Erythroblast (primary cell): ENCODE data around the gene AVP.

Experiments used
- DNase-seq, 2 experiments: peaks; one replicate each; lab custom pipeline; 2025; lab: John Stamatoyannopoulos, UW
- GATA1 ChIP-seq: IDR thresholded peaks from 2 replicates; pipeline ENCODE4 v1.6.1; 2011; ENCODE audit warnings: low read depth, mild to moderate bottlenecking, control low read depth, low read length, moderate library complexity
- POLR2A ChIP-seq: IDR thresholded peaks from 2 replicates; pipeline ENCODE4 v1.6.1; 2011; ENCODE audit warnings: mild to moderate bottlenecking, low read length

AVP gene

DNA sequence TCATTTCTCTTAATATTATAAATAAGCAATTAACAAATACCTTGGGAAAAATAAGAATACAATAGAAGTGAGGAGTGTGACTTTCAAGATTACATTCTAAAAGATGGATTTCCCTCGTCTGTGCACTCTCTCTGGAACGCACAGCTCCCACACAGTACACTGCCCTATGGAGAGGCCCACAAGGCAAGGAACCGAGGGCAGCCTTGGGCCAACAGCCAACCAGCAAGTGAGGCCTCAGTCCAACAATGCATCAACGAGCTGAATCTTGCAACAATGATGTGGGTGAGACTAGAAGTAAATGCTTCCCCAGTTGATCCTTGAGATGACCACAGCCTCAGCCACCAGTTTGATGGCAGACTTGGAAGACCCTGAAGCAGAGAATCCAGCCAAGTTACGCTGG, 34.5 kb upstream of the AVP start:
- DNase-seq = no peak
- TF ChIP-seq POLR2A (no peak), GATA1 (no peak)

DNA sequence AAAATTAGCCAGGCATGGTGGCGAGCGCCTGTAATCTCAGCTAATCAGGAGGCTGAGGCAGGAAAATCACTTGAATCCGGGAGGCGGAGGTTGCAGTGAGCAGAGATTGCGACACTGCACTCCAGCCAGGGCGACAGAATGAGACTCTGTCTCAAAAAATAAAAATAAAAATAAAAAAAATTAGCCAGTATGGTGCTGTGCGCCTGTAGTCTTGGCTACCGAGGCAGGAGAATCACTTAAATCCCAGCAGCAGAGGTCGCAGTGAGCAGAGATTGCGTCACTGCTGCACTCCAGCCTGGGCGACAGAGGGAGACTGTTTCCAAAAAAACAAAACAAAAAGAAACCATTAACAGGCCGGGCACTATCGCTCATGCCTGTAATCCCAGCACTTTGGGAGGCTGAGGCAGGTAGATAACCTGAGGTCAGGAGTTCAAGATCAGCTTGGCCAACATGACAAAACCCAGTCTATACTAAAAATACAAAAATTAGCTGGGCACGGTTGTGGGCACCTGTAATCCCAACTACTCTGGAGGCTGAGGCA, 33.4 kb upstream of the AVP start:
- DNase-seq = peak; percentile 60 to 65

DNA sequence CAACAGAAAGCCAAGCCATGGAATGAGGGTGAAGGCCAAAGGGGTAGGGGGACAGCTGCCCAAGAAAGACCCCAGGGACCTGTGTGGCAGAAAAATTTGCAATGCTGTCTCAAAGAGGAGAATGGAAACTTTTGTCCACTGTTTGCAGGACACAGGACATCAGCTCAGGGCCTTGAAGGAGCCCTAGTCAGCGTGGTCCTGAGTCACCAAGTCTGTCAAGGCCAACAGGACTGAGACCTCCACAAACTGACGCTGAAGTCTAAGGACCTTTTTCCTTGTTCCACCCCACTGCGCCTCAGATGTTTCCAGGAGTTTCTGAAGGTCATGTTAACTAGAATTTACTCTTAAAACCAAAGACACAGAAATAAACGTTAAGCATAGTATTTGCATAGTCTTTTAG, 31.8 kb upstream of the AVP start:
- TF ChIP-seq POLR2A (no peak), GATA1 (no peak)
- DNase-seq = no peak

DNA sequence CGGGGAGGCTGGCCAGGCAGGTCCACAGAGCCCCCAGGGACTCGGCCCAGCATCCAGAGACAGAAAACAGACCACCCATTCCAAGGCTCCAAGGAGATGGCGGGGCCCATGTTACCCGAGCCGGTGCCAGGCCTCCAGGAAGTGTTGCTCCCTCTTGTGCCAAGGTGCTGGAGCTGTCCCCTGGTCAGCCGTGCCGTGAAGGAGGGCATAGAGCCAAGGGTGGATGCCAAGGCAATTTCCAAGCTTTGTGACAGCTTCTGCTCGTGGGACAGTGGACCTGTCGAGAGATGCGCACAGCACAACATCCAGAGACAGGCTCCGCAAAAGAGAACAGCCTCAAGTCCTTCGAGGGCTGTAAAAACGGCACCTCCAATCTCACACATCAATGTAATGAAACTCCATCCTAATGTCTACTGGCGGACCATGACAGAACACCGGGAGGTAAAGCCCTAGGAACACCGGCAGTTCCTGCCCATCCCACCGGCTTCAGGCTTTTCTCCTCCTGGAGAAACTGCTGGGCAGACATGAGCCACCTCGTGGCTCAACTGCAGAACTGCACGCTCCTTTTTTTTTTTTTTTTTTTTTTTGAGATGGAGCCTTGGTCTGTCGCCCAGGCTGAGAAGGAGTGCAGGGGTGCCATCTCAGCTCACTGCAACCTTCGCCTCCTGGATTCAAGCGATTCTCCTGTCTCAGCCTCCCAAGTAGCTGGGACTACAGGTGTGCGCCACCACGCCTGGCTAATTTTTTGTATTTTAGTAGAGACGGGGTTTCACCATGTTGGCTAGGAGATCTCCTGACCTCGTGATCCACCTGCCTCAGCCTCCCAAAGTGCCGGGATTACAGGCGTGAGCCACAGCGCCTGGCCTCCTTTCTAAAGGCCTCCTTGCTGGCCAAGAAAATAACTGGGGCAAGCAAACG, 30.9 kb upstream of the AVP start:
- TF ChIP-seq POLR2A = no peak
- TF ChIP-seq GATA1 = no peak
- peak; percentile 42 to 63 for DNase-seq

DNA sequence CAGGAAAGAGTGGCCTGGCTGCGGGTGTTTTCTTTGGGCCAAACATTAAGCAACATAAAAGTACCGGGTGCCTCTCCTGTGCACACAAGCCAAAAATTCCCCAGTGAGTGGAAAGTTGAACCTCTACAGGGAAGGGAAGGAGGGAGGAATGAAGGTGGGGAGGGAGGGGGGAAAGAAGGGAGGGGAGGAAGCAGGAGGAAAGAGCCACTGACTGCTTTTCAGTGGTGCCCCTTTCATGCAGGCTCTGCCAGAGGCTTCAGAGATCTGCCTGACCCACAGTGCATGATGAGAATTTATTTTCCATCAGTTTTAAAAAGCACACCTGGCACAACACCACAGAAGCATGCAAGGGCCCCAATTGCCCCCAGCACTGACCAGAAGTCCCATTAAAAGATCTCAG, 27.5 kb upstream of the AVP start:
- DNase-seq = no peak
- TF ChIP-seq GATA1 = no peak
- no peak for TF ChIP-seq POLR2A

DNA sequence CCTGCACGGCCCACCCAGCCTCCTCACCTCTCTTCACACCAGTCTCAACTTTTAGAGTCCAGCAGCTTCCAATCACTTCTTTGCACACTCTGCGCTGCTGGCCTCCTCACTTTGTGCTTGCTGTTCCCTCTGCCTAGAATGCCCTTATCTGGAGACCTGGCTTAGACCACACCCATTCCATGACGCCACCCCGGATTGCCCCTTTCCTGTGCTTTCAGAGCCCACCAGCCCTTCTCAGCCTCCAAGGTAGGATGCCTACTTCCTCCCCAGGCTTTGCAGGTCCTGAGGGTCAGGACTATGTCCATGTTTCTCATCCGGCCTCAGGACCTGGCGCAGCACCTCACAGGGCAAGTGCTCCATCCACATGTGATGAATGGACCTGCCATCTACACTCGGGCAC, 27.0 kb upstream of the AVP start:
- TF ChIP-seq POLR2A (no peak), GATA1 (no peak)
- no peak for DNase-seq

DNA sequence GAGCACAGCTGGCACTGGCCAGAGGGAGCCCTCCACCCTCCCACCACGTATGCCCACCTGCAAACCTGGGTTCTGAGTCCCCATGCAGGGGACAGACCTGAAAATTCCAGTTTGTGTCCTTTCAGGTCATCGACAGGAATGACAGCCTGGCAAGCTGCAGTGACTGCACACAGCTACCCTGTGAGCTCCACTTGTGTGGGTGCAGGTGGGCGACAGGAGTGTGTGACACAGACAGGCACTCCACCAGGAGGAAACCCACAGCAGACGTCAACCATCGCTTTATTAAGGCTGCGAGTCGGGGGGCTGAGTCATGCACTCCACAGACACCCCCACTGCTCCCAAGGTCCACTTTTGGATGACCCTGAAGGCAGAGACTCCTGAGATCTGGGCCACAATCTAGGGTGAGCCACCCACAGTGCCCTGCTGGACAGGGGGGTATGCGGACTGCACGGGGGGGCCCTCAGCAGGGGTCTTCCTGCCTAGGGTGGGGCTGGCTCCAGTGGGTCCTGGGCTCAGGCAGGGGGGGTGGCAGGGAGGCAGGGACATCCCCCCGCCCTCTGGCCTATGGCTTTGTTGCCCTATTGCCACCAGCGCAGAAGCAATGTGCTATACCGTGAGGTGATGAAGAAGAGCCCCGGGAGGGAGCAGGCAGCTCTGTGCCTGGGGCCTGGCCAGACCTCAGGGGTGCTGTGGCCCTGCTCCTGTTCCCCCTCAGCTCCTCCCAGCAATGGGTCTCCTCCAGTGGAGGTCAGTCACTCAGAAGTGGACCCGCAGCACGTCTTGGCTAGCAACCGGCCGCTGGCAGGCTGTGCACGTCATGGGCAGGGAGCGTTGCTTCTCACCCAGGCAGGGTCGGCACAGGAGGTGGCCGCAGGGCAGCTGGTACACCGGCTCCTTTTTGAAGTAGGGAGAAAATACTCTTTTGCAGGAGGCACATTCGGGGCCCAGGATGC, 25.1 kb upstream of the AVP start:
- TF ChIP-seq GATA1 (no peak), POLR2A (no peak)

DNA sequence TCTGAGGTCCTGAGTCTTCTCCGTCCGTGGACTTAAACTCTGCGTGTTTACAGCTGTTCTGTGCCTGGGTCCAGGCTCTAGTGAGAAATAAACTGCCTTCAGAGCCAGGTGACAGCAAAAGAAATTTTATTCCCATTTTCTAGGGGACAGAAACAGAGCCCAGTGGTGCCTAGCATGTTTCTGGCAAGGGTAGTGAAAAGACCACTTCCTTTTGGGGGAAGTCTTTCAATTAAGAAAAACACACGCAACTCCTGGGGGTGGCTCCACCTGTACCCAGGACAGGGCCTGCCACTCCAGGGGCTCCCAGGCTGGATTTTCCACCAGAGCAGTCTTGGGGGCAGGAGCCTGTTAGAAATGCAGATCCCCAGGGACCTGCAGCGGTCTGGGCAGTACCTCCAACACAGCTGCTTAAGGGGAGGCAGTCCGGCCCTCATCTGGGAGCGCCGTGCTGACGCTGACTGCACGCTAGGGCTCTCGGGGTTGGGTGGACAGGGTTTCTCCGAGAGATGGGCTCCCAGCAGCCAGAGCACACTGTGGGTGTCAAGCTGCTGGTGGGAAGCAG, 23.0 kb upstream of the AVP start:
- DNase-seq = no peak
- no peak for TF ChIP-seq GATA1
- no peak for TF ChIP-seq POLR2A

More for the DNA sequence above, 25.1 kb upstream of the AVP start:
- no peak for DNase-seq

DNA sequence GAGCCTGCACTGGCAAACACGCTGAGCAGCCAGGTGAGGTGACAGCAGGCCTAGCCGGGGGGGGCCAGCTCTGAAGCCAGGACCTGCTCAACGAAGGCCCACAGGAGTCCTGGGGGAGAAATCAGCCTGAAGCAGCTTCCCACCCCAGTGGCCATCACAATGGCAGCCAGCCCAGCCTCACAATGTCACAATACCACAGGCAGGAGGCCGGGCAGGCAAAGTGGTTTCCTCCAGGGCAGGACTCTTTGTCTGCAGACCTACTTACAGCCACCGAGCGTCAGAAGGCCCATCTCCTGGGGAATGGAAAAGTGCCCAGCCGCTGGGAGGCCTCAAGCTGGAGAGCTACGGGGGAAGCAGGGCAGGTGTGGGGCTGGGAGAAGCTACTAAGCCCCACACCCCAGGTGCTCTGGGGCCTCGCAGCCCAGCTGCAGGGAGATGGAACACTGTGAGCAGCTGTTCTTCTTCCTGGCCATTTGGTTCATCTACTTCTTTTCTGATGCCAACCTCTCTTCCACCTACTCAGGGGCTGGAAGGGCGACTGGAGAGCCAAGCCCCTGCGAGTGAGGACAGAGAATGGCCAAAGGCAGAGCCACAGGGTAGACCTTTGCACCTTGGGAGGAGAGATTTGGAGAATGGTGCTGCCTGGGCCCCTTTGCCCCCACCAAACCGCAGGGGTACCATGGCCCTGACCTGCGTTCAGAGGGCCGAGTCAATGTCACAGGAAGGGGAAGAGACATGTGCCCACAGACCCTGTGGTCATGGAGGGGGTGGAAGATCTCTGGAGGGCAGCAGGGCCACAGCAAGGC, 22.3 kb upstream of the AVP start:
- no peak for DNase-seq
- no peak for TF ChIP-seq GATA1
- TF ChIP-seq POLR2A = no peak

DNA sequence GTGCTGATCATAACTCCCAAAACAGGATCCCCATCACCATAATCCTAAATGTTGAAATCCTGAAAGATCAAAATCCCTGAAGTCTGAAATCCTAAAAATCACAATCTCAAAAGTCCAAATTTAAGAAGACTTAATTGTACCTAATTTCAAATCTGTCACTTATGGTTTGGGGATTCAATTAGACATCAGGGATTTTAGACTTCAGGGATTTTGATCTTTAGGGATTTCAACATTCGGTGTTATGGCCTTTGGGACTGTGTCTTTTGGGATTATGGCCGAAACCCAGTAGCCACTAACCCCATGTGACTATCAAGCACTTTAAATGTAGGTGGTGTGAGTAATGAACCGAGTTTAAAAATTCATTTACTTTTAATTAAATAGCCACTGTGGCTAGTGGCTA, 21.7 kb upstream of the AVP start:
- TF ChIP-seq GATA1 (no peak), POLR2A (no peak)
- no peak for DNase-seq

DNA sequence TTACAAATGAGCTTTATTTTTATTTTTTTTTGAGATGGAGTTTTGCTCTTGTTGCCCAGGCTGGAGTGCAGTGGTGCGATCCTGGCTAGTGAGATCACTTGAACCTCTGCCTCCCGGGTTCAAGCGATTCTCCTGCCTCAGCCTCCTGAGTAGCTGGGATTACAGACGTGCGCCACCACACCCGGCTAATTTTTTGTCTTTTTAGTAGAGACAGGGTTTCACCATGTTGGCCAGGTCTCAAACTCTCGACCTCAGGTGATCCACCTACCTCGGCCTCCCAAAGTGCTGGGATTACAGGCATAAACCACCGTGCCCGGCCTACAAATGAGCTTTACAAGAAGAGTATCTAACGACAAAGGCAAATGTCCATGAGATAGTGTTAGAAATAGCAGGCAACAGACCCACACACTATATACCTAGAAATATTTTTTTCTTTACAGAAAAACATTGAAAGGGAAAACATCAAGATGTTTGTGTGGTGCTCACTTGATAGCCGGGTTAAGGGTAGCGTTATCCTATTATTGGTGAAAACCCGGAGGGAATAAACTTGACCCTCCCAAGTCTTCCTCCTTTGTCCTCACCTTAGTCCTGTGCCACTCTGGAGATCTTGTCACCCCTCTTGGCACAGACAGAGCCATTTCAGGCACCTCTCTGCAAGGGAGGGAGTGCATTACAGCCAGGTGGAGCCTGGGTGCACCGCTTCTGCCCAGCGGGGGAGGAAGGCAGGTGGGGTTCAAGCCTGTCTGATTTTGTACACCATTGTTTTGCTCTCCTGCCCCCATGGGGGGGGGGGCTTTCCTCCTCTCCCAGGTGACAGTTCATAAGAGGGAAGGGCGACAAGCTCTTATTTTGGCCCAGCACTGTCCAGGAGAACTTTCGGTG, 21.0 kb upstream of the AVP start:
- no peak for DNase-seq
- TF ChIP-seq GATA1 (no peak), POLR2A (no peak)

DNA sequence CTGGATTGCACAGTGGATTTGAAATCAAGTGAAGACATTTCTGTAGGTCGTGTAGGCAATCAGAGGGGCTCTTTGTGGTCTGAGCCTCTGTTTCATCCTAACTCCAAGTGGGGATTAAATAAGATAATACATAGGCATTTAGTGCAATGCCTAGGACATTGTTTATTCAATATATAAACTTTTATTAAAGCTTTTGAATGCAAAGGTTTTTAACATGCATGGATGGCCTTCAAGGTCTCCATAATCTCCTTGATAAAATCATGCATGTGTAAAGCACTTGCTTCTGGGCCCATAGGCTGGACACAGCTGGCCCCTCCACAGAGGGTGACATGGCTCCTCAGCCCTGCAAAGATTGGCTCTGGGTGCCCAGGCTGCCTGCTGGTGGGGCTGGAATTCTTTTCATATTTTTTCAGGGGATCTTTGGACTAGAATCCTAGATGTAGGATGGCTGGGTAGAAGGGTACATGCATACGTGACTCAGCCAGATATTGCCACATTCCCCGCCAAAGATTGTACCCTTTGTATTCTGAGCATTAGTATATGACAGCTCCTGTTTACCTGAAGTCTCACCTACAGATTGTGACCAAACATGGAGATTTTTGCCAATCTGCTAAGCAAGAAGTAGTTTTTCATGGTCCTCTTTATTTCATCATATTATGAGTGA, 19.0 kb upstream of the AVP start:
- DNase-seq = no peak
- TF ChIP-seq POLR2A (no peak), GATA1 (no peak)
